ENCODE measurements around the gene PRR13.

Gene PRR13

DNA sequence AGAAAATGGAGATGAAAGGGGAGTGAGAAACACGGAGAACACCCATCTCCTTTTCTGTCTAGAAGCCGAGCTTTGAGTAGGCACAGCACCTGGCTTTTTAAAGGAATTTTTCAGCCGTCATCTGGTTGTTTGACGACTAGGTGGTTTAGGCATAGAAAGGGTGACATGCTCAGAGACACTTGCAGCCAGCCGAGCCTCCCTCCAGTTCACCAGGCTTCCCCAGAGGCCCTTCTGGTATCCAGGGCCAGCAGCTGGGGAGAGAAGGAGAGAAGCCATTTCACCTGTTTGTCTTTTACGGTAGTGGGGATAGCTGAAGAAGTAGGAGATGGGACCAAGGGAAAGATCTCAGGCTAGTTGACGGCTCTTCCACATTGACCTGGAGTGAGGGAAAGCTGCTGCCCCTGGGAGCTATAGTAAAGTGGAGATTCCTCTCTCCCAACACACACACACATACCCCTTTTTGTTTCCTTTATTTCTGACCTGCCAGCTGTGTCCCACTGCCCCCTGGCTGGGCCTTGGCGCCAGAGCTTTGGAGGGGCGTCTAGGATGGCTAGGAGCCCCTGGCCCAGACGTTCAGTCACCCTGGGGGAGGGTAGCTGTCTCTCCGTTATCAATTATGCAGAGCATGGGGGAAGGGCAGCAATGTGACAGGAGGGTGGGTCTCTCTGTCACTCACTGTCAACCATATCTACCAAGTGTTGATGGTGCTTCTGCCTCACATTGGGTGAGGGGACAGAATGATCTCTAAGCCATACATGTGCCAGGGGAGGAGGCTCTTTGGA is 52.3 kb downstream of the PRR13 start:
- no peak for DNase-seq (ENCODE audit: low spot score)

Measured in SW480 (cell line).